SH-SY5Y (cell line): Measurements from ENCODE around the gene GRK4.

Experiments
- GATA2 ChIP-seq: IDR thresholded peaks from 2 replicates; pipeline ENCODE4 v1.6.1; 2011; ENCODE audit warnings: mild to moderate bottlenecking, low read depth, low read length
- GATA3 ChIP-seq: IDR thresholded peaks from 2 replicates; pipeline ENCODE4 v1.6.1; 2011; ENCODE audit warnings: low read depth, mild to moderate bottlenecking, low read length, moderate library complexity

DNA sequence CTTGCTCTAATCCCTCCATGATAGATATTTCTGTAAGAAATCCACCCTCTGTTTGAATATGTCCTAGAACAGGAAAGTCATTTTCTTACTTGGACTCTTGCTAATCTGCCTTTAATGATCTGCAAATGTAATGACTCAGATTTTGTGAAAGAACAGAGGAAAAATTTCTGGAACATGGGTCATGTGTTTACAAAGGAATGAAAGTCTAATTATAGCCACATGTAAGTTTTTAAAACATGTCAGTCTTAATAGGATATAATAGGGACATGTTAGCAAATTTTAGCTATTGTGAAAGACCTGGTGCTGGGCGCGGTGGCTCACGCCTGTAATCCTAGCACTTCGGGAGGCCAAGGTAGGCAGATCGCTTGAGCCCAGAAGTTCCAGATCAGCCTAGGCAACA, 47.6 kb downstream of the GRK4 start:
- TF ChIP-seq GATA2 (no peak), GATA3 (no peak)
